Activated CD8-positive, alpha-beta memory T cell treated with anti-CD3 and anti-CD28 coated beads for 4 hours (primary cell): ENCODE results near the gene IGSF23.

ENCODE experiments used
- DNase-seq, 2 donors: peaks; one replicate each; pipeline ENCODE4 v3.0.0-alpha.2; 2020; ENCODE audit warnings: low read depth in 2 of 2

The IGSF23 gene

DNA sequence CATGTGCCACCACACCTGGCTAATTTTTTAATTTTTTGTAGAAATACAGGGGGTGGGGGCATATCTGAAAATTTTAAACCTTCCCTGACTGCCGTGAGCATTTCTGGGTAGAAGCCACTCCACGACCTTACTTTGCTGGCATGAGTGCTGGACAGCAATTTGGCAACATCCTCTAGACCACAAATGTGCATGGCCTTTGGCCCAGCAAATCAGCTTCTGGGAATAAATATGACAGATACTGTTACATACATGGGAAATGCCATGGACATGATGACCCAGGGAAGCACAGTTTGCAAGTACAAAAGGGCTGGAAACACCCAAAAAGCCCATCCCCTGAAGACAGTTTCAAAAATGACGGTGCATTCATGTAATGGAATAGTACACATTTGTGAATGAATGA lies 27.2 kb downstream of the IGSF23 start:
- DNase-seq = no peak

DNA sequence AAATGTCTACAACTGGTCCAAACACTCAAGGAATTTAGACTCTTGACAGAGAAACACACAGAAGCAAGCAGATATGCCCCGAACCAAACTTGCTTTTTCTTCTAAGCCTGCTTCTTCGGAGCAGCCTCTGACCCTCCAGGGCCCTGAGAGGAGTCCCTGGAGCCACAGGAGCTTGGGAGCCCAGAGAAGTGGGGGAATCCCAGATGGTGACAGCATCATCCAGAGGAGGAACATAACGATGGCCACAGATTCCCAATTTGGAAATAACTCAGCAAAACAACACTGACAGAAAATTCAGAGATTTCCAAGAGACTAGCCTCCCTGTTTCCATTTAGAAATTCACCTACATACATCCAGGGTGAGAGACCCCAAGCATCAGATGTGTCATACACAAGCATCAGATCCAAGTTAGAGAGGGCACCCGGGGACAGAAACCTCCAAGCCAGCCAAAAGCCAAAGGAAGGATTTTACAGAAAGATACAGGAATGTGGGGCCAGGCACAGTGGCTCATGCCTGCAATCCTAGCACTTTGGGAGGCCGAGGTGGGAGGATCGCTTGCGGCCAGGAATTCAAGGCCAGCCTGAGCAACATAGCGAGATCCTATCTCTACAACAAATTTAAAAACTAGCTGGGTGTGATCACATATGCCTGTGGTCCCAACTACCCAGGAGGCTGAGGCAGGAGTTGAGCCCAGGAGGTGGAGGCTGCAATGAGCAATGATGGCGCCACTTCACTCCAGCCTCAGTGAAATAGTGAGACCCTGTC lies 28.3 kb downstream of the IGSF23 start:
- no peak for DNase-seq

DNA sequence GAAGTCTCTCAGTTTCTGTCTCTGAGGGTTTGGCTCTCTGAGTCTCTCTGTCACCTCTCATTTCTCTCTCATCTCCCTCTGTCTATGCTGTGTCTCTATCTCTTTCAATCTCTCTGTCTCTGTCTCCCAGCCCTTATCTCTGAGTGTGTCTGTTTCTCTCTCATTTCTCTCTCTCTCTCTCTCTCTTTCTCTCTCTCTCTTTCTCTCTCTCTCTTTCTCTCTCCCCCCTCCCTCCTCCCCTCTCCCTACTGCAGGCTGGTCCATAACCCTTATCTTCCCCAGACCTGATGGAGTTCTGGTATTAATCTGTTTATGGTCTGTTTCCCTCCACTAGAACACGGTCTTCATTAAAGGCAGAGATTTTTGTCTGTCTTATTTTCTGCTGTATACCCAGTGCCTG lies 29.0 kb downstream of the IGSF23 start:
- no peak for DNase-seq

DNA sequence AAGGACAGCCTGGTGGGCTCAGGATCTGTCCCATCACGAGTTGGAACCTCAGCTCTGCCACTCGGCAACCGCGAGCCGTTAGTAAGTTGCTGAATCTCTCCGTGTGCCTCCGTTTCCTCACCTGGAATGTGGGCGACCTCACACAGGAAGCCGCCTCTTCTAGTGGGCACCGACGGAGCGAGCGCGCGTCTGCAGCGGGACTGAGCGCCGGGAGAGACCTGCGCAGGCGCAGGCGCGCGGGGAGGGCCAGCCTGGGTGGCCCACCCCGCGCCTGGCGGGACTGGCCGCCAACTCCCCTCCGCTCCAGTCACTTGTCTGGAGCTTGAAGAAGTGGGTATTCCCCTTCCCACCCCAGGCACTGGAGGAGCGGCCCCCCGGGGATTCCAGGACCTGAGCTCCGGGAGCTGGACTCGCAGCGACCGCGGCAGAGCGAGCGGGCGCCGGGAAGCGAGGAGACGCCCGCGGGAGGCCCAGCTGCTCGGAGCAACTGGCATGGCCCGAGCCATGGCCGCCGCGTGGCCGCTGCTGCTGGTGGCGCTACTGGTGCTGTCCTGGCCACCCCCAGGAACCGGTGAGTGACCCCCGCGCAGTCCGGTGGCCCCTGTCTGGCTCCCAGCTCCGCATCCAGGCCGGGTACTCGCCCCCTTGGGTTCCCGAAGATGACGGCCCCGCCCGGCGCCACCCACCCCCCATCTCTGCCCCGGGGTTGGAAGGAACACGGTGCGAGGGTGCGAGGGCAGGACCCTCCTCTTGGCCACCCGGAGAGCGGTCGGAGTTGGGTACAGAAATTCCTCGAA lies 30.4 kb downstream of the IGSF23 start, which contains the start of gene PVR:
TSS of gene PVR (plus strand) at position 306 of the 797 bp plus-strand sequence. CDS start at position 493, 187 bp downstream.
- DNase-seq = no peak

DNA sequence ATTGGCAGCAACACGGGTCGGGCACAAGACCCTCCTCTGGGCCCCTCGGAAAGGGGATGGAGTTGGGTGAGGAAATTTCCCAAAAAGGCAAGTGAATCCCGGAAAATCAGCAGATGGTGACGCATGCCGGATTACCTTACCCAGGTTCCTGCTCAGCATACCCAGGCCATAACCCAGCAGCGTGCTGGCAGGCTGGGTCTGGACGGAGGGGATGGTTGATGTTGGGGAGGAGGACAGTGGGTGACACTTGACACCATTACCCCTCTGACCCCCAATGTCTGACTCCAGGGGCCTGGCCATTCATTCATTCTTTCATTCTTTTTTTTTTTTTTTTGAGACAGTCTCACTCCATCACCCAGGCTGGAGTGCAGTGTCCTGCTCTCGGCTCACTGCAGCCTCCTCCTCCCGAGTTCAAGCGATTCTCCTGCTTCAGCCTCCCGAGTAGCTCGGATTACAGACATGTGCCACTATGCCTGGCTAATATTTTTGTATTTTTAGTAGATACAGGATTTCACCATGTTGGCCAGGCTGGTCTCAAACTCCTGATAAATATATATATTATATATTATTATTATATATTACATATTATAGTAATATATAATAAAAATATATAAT lies 31.1 kb downstream of the IGSF23 start:
- DNase-seq = no peak

DNA sequence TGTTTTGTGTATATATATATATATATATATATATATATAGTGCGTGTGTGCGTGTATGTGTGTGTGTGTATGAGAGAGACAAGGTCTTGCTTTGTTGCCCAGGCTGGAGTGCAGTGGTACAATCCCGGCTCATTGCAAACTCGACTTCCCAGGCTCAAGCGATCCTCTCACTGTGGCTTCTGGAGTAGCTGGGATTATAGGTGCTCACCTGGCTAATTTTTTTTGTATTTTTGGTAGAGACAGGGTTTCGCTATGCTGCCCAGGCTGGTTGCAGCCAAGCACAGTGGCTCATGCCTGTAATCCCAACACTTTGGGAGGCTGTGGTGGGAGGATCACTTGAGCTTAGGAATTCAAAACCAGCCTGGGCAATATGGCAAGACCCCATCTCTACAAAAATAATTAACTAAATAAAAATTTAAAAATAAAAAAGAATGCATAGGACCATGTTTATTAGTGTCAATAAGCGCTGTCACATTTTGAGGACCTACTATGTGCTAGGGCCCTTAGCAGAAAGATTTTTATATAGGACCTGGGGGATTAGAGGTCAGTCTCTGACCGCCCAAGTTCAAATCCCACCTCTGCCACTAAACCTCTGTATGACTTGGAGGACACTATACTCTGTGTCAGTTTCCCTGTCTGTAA lies 32.2 kb downstream of the IGSF23 start:
- no peak for DNase-seq

DNA sequence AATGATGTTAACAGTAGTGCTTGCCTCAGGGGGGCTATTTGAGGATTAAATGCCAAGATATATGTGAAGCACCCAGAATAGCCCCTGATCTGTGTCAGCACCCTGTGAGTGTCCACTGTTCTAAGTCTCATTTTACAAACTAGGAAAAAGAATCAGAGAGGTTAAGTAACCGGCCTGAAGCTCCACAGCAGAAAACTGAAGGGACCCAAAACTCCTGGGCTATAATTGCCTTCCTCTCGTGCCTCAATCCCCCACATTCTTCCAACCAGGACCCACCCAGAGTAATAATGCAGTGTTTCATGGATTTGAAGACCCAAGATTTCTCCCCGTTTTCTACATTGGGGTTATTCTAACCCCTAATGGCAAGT lies 32.7 kb downstream of the IGSF23 start:
- DNase-seq = no peak

DNA sequence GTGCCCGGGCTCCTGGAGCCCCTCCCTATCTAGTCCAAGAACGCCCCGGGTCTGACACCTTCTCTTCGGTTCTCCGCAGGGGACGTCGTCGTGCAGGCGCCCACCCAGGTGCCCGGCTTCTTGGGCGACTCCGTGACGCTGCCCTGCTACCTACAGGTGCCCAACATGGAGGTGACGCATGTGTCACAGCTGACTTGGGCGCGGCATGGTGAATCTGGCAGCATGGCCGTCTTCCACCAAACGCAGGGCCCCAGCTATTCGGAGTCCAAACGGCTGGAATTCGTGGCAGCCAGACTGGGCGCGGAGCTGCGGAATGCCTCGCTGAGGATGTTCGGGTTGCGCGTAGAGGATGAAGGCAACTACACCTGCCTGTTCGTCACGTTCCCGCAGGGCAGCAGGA lies 33.8 kb downstream of the IGSF23 start:
- no peak for DNase-seq

DNA sequence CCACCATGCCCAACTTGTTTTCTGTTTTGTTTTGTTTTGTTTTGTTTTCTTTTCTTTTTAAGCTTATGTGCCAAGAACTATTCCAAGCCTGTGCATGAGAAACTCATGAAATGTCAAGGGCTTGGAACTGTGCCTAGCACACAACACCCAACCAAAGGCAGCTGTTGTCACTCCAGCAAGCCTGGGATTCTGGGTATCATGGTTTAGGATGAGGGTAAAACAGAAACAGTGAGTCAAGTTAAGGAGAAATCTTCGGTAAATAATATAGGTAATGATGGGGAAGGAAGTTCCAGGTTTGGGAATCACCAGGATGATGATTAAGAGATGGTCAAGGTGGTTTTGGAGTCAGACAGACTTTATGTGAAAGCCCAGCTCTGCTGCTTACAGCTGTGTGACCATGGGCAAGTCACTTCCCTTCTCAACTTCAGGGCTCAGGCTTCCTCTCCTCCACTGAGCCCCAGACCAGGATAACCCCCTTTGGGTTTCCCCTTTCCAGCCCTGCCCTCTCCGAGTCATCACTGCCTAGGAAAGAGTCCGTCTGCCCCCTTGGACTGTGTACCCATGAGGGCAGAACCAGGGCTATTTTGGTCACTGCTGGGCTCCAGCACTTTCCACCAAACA lies 35.4 kb downstream of the IGSF23 start:
- no peak for DNase-seq

DNA sequence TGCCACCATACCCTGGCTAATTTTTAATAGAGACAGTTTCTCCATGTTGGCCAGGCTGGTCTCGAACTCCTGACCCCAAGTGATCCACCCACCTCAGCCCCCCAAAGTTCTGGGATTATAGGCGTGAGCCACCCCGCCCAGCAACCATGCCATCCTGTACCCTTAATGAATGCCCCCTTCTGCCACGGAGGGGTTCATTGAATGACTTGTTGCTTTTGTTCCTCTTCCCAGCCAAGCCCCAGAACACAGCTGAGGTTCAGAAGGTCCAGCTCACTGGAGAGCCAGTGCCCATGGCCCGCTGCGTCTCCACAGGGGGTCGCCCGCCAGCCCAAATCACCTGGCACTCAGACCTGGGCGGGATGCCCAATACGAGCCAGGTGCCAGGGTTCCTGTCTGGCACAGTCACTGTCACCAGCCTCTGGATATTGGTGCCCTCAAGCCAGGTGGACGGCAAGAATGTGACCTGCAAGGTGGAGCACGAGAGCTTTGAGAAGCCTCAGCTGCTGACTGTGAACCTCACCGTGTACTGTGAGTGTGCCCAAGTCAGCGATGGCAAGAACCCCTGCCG lies 36.3 kb downstream of the IGSF23 start:
- no peak for DNase-seq

DNA sequence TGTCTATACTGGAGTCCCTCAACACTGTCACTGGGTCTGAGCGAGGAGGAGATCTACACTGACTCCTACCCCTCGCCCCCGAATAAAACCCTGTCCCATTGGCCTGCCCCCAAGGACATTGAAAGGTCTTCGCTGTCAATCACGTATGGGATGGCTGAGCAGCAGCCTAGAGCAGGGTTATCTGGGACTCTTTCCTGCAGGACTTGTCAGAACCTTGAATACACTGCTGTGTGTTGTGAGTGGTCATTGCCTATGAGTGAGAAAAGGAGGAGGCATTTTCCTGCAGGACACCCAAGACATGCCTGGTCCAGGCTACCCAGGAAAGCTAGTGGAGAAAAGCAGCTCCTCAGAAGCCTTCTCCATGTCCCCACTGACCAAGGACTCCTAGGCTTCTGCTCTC lies 40.0 kb downstream of the IGSF23 start:
- DNase-seq = no peak

DNA sequence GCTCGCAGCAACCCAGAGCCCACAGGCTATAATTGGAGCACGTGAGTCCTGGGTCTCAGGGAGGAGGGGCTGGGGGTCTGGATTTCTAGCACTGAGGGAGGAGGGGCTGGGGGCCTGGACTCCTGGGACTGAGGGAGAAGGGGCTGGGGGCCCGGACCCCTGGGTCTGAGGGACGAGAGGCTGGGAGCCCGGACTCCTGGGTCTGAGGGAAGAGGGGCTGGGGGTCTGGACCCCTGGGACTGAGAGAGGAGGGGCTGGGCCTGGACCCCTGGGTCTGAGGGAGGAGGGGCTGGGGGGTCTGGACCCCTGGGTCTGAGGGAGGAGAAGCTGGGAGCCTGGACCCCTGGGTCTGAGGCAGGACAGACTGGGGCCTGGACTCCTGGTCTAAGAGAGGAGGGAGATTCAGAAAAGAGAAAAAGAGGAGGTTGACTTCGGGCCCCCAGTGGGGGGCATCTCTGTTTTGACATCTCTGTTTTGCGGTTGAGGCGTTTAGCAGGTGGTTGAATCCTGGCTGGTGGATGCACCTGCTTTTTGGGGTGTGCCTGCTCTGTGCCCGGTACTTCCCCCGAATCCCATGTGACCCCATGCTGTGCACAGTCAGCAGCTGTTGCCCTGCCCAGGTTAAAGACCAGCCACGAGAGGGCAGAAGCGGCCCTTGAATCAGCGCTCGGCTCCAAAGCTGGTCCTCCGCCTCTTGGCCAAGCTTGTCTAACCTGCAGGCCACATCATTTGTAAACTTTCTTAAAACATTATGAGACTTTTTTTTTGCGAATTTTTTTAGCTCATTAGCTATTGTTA lies 40.8 kb downstream of the IGSF23 start:
- DNase-seq = peak; percentile 24 to 35

DNA sequence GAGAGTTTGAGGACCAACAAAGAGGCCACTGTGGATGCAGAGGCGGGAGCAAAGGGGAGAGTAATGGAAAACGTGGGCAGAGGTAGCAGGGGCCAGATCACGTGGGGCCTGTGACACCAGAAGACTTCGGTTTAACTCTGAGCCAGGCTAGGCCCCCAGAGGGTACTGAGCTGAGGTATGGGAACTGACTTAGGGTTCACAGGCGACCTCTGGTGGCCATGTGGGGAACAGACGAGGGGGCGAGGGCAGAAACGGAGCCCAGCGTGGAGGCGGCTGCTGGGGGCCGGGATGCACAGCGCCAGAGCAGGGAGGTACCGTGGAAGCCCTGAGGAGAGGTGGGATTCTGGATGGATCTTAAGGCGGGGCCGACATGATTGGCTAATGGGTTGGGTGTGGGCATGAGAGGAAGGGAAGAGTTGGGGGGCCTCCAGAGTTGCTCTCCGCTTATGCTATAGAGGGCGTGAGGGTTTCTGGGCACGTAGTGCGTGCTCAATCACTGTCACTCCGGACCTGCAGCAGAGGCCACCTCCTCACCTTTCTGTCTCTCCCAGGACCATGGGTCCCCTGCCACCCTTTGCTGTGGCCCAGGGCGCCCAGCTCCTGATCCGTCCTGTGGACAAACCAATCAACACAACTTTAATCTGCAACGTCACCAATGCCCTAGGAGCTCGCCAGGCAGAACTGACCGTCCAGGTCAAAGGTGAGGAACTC lies 44.0 kb downstream of the IGSF23 start:
- peak; percentile 34 to 37 for DNase-seq

DNA sequence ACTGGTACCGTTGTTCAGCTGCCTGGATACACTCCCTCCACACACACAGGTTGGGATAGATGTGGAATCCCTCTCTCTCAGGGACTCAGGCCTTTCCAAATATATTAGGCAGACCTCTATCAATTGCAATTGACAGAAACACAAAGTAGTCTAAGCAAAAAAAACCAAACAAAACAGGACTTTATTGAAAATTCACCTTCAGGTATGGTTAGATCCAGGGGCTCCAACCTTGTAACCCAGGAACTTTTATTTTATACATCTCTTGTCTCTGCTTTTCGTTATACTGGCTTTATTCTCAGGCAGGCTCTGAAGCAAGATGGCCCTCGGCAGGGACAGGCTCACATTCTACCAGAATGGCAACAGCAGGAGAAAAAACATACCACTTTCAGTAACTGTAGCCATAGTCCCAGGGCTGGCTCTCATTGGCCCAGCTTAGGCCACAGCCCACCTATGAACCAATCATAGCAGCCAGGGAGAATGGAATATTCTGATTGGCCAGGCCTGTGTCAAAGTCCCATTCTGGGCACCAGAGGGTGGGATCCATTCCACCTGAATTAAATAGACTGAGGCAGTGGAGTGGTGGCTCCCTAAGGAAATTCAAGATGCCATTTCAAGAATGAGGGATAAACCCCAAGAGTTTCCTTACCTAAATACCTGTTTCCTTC lies 44.8 kb downstream of the IGSF23 start:
- no peak for DNase-seq

DNA sequence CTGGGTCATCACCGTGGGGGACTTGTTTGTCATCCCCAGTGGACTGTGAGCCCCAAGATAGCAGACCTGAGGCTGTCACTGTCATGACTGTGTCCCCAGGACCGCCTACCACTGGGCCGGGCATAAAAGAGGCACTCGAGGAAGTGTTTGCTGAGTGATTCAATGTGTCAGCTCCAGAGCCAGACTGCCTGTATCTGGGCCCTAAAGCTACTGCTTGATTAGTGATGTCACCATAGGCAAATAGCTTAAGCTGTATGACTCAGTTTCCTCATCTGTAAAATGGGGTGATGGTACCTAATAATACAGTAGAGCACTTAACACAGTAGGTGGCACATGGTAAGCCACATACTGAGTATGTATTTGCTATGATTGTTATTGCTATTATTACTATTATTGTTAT lies 46.7 kb downstream of the IGSF23 start:
- no peak for DNase-seq

DNA sequence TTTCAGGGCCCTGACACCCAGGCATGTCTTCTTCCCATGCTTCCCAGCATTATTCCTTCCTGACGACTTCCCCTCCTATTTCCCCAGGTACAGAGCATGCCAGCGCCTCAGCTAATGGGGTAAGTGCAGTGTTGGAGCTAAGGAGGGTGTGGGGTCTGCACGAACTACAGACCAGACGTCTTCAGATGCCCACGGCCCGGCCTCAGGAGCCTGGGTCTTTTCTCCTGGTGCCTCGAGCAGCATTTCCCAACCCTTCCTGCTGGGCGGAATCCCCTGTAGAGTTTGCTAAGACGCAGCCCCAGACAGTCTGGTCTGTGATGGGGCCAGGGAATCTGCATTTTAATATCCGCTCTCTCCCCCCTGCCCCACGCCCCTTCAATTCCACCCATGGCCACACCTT lies 47.8 kb downstream of the IGSF23 start:
- DNase-seq = no peak

DNA sequence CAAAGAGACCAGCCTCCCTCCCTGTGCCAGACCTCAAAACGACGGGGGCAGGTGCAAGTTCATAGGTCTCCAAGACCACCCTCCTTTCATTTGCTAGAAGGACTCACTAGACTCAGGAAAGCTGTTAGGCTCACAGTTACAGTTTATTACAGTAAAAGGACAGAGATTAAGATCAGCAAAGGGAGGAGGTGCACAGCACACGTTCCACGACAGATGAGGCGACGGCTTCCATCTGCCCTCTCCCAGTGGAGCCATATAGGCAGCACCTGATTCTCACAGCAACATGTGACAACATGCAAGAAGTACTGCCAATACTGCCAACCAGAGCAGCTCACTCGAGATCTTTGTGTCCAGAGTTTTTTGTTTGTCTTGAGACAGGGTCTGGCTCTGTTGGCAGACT lies 48.5 kb downstream of the IGSF23 start:
- DNase-seq = no peak

DNA sequence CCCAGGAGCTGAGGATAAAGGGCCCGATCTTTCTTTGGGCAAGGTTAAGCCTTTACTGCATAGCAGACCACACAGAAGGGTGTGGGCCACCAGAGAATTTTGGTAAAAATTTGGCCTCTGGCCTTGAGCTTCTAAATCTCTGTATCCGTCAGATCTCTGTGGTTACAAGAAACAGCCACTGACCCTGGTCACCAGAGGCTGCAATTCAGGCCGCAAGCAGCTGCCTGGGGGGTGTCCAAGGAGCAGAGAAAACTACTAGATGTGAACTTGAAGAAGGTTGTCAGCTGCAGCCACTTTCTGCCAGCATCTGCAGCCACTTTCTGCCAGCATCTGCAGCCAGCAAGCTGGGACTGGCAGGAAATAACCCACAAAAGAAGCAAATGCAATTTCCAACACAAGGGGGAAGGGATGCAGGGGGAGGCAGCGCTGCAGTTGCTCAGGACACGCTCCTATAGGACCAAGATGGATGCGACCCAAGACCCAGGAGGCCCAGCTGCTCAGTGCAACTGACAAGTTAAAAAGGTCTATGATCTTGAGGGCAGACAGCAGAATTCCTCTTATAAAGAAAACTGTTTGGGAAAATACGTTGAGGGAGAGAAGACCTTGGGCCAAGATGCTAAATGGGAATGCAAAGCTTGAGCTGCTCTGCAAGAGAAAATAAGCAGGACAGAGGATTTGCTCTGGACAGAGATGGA lies 49.5 kb downstream of the IGSF23 start:
- DNase-seq = no peak

DNA sequence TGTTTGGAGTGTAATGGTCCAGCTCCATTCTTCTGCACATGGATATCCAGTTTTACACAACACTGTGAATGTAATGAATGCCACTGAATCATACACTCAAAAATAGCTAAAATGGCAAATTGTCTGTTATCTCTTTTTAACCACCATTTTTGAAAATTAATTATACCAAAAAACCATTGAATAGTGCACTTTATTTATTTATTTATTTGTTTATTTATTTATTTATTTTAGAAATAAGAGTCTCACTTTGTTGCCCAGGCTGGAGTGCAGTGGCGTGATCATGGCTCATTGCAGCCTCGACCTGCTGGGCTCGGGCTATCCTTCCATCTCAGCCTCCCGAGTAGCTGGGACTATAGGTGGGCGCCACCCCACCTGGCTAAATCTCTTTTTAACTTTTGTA lies 50.6 kb downstream of the IGSF23 start:
- no peak for DNase-seq
